Activated CD8-positive, alpha-beta memory T cell treated with anti-CD3 and anti-CD28 coated beads, Interleukin-2, amount 50 U/mL, for 1 hour (primary cell): ENCODE data around the gene ERGIC2.
A peak's percentile ranks its signal among the peaks of the same experiment; 100 is the strongest.

Experiments used
- DNase-seq: peaks from one replicate; pipeline ENCODE4 v3.0.0-alpha.2; 2020; ENCODE audit errors: extremely low read depth

ERGIC2 gene

DNA sequence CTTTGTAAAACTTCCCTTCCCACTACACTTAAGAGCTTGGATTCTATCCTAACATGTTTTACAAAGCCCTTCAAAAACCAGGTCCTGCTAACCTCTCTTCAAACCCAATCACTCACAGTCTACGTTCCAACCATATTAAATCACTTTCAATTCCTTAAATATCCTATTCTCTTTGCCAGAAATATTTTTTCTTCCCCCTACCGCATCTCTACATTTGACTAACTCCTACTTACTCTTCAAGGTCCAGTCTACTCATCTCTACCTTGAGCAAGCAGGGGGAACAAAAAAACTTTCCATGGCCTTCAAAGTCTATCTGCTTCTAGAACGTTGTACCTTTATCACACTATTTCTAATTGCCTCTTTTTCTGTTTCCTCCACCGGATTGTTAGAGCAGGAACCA lies 6.1 kb downstream of the ERGIC2 start:
- no peak for DNase-seq

DNA sequence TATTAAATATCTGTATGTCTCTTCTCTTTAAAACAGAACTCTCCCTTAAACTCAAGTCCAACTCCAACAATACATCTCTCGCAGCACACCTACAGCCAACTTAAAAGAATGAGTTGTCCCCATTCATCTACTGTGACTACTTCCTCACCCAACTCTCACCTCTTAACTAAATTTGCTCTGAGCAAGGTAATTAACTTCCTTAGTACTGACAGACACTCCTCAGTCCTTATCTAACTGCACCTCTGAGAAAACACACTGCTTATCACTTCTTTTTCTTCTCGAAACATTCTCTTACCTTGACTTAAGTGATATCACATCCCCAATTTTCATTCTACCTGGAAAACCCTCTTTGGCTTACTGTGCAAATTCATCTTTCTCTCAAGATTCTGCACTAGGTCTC lies 7.0 kb downstream of the ERGIC2 start:
- DNase-seq = no peak

DNA sequence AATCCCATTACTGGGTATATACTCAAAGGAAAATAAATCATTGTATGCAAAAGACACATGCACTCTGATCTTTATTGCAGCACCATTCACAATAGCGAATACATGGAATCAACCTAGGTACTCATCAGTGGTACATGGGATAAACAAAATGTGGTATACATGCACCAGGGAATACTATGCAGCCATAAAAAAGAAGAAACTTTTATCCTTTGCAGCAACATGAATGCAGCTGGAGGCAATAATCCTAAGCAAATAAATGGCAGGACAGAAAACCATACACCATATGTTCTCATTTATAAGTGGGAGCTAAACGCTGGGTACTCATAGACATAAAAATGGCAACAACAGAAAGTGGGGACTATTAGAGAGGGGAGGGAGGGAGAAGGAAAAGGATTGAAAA lies 15.9 kb downstream of the ERGIC2 start:
- no peak for DNase-seq

DNA sequence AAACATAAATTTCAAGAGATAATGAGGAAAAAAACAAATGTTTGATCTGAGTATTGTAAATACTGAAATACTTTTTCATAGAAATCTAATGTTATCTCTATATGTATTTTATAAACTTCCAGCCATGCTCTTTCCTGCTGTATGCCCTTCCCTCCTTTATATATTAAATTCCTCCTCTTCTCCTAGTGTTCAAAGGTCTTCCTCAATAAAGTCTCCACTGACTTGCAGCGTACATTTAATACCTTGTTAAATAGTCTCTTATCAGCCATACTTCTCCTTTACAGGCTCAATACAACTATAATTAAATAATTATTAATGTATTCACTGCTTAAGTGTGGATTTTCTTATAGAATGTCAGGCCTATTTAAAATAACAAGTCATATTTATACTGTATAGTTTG lies 26.0 kb downstream of the ERGIC2 start:
- no peak for DNase-seq

DNA sequence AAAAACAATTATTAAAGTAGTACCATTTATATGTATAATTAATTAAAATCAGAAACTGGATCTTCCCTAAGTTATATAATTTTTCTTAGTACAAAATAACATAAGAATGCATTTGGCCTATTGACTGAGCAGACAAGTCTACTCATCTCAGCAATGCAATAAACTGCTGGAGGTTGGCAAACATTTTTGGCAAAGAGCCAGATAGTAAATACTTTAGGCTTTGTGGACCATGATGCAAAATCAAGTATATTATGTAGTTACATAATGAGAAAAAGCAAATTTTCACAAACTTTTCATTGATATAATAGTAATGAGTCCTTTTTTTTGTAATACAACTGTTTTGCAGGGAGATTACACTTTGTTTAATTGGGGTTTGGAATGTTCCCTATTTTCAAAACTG lies 30.9 kb downstream of the ERGIC2 start:
- no peak for DNase-seq

DNA sequence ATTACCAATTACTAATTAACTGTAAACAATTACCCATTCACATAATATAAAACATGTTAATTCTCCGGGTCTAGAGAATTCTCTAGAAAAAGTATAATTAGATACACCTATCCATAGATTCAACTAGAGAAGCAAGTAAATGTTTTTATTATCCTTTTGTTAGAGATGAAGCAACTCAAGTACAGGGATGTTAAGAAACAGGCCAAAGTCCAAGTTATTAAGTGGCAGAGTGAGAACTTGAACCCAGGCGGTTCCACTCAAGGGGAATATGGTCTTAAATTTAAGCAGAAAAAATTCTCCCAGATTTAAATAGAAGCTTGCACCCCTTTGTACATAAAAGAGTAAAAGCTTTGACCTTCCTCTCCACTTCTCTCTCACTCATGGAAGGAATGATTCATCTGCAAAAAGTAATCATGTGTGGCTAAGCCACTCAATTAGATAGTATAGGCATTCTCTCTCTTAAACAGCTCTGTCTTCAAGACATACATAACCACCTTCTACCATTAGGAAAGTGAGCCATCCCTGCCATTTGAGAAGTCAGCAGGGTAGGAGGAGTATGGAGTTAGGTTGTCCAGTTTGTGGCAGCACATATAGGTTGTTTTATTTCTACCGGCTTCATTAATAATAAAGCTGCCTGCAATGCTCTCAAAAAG lies 34.1 kb downstream of the ERGIC2 start:
- DNase-seq = no peak

DNA sequence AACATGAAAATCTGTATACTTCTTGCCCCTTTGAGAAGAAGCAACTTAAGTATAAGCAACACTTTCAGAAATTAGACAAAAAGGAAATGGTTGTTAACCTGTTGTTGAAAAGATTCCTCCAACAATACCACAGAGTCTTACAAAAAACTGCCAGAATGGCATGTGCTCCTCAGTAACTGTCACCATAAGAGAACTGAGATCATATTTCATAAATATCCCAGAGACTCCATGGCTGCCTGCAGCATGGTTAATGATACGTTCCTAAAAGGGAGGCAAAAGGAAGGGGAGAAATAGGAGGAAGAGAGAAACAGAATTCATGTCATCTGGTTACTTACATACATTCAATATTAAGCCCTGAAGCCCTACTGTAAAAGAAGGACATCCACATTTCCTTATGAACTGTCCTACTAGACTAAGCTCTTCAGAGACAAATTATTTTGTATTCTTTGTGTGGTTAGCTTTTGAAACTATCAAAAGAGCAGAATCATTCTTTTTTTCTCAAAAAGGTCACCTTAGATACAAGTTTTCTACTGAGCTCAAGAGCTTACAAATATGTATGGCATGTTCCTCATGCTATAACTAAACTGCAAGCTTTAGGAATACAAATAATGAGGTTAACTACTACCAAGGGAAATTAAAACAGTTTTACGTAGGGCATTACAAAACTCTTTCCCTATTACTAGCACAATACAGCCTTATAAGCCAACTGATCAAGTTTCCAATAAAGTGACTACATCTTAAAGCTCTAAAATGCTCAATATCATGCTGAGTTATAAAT lies 37.8 kb downstream of the ERGIC2 start:
- no peak for DNase-seq

DNA sequence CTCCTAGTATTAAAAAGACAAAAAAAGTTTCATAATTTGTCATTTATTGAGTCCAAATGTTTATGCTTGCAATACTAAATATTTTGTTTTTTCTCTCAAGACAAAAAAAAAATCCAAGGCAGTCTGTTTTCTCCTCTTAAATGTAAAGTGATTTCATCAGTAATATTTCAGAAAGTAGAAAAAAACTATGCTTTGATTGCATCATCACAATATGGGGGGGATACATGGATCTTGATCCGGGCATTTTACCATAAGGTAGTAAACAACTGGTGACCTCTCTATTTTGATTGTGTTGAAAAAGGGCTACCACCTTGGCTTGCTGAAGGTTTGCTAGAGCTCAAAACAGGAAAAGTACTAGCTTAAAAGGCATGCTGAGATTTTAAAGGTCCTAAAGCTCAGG lies 43.6 kb downstream of the ERGIC2 start:
- DNase-seq = no peak

DNA sequence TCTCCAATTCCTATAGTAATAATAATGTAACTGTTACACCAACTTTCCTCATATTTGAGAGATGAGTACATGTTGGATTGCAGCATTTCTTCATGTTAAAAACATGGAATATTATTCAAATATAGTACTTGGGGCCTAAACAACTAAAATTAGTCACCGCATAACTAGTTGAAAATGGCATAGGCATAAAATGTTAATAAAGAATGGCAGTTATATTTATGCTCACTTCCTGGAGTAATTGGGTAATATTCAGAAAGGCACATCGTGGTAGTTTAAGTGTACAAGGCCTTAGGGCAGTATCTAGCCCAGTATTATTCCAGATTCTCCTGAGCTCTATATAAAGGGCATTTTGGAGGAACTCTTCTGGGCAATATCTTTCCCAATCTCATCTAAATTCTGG lies 46.0 kb downstream of the ERGIC2 start:
- no peak for DNase-seq

DNA sequence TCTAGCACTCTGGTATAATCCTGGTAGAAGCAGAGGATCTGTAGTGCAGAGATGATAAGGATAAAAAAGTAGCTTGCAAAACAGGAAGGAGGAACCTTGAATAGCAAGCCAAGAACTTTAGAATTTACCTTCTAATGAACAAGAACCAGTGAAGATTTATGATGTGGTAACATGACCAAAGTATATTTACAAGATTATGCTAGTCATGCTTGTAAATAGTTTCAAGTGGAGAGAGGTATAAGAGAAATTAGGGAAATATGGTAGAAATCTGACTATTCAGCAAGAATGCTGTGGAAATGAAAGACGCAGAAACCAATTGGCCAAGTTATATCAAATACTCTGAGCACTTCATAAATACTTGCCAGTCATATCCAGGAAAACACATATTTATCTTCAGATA lies 47.8 kb downstream of the ERGIC2 start:
- no peak for DNase-seq

DNA sequence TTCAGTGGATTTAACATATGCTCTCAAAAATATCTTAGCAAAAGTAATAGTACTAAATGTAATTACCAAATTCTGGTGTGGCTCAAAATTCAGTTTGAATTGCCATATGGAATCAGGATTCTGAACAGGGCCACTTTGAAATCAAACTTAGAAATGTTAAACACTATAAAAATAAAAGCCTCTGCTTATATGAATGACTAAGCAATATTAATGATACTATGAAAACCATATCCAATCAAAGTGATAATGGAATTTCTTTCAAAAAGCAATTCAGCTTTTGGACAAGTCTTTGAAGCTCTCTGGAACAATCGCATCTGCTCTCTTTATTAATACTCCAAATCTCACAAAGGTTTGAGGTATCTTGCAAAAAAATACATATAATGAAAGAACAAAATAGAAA lies 51.6 kb downstream of the ERGIC2 start:
- DNase-seq = no peak

DNA sequence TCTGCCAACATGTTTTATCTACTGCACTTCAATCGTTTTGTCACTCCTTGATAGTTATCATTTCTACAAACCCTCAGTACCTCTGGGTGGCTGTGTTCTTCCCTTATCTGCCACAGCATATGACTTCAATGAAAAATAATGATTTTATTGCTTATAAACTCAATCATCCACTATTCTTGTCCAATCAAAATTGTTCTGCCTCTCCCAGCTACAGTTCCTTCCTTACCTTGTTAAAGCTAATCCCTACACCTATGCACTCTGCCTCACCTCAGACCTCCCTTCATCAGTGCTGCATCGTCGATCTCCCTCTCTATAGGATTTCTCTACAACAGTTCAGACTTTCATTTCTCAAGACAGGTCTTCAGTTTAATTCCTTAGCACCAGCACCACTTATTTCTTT lies 58.8 kb downstream of the ERGIC2 start:
- no peak for DNase-seq

DNA sequence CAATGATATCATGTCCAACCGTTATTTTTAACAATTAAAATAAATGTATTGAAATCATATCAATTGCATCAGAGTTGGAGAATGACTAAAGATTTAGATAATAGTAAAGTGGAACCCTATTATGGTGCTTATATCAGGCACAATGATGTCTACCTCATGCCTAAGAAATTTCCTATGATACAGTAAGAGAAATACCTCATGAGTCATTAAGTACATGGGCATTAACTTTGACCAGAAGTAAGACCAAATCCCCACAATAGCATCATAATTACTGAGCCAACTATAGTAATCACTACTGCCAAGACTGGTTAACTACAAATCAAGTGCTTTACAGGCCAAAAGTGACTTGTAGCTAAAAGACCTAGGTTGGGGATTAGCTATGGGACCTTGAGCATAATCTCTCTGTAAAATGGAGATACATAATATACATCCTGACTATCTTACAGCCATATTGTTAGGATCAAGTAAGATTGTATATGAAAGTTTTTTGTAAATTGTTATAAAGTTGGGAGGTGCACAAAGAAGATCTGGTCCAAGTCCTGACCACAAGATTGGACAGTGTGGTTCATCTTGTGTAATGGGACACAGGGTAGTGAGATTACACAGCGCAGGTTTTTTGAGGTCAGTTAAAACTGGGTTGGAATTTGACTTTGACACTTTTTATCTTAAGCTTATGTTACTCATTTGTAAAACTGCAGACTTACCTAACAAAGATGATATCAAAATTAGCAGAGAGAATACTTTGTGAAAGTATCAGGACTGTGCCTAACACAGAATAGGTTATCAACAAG lies 60.5 kb downstream of the ERGIC2 start:
- no peak for DNase-seq

DNA sequence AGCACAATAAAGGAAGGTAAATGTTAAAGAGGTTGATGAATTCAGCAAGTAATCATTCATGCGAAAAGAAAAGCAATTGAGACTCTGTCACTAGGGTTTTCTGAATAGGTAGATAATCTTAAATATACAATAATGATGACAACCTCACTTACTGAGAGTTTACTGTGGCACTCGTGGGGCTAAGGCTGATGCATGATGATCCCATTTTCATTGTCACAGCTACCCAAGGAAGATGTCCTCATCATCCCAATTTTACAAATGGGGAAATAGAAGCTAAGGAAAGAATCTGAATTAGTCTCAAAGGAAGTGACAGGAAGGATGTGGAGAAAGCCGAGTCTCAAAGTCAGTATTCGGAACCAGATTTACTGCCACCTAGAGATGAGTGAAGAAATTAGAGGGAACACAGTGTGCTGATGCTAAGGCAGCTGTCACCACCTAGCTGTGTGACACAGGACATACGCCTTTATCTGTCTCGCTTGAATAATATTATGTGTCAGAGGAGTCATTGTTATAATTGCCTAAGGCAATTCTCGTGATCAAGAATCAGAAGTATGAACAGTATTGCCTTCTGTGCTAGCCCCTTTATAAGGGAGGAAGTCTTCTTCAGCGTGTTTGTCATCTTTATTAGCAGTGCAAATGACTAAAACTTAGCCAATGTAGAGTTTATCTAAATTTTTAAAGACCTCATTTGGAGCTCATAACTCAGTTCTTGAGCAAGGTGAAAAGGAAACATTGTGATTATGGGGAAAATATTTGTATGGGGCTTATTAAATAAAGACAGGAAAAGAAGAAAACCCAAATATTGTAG lies 63.2 kb downstream of the ERGIC2 start:
- DNase-seq = peak; percentile 5

DNA sequence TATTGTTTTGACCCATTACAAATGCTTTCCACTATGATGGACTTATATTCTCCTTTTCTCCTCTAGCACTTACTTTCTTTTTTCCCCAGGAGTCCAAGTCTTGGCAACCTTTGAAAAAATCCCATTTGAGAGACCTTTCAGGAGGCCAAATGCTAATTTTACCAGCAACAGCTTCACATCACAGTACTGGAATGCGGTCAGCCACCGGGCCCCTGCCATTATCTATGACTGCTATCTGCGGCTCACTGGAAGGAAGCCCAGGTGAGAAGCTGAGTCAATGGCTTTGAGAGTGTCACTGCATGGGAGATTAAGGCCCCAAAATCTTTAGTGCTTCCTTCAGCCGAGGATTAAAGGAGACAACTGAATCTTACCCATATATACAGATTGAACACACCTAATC lies 64.2 kb downstream of the ERGIC2 start:
- DNase-seq = no peak

DNA sequence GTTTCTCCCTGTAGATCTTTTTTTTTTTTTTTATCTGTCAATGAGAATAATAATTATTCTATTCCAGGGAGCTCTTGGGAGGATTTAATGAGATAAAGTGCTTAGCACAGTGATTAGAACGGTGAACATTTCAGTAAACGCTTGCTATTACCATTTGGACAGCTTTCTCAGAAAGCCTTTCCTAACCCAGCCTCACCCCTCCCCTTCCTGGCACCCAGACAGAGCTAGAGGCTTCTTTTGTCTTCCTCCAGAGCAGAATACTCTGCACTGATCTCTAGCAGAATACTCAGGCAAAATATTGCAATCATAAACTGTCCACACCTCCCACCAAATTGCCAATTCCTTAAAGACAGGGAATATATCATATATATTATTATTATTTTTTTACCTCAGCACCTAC lies 66.6 kb downstream of the ERGIC2 start:
- no peak for DNase-seq

DNA sequence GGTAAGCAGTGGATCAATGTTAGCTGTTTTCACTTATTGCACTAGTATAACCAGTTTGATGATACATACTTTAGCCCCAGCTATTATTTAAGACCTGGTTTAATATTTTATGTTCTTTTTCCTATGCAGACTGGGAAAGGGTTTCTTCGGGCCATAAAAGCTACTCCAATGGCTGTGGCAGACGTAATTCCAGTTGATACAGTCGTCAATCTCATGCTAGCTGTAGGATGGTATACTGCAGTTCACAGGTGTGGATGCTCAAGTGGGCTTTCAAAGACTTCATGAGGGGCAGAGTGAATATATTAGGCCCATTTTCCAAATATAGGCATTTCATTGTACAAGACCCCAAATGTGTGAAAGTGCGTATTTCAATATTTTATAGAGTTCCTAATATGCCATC lies 70.1 kb downstream of the ERGIC2 start:
- DNase-seq = no peak

DNA sequence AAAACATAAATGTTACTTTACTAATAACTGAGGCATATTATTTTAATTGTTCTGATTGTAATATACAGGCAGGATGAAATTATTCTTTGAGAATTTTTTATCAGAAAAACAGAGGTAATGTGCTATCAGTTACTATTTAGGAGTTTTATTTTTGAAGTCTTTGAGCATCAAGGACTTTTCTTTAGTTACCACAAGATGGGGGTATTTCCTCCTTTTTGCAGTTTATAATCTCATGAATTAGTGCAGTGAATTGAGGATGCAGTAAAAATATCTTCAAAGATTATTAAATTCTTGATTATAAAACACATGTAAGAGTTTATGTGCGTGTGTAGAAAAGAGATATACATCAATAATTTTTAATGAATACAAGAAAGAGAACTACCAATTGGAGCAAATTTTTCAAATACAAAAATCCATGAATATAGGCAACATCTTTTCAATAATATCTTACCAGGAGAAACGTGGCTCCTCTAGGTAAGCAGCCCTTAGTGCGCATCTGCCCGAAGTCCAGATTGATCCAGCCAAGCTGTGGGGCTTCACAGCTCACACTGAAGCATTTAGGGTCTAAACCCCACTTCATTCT lies 71.6 kb downstream of the ERGIC2 start:
- no peak for DNase-seq

DNA sequence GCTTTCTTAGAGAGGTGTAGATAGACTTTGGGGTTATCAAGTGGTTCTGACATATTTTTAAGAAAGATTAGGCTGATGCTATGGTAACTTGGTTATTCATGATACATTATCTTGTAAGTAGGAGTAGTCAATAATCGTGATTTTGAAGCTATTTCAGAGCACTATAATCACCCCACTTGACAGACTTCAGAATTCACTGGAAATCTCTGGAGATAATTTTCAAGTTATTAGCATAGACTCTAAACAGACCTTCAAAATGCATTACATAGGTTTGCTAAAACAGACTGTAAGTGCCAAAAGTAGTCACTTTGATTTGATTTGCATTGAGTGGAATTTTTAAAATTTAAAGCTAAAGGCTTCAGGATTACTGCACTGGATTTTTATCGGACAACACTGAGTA lies 74.3 kb downstream of the ERGIC2 start:
- no peak for DNase-seq

DNA sequence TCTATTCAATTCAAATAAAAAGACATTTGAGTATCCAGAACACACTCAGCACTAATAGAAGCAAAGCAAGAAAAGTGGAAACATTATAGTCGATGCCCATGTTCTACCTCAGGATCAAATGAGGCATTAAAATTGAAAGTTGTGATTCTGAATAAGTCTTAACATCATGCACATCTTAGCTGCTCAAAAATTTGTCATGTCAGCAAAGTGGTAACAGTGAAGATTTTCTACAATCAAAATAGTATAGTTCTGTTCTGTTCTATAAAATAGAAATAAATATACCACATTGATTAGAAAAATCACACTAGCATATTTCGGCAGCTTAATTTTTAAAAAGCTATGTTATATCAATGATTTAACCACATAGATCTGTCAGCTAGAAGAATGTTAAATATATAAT lies 74.7 kb downstream of the ERGIC2 start:
- no peak for DNase-seq

DNA sequence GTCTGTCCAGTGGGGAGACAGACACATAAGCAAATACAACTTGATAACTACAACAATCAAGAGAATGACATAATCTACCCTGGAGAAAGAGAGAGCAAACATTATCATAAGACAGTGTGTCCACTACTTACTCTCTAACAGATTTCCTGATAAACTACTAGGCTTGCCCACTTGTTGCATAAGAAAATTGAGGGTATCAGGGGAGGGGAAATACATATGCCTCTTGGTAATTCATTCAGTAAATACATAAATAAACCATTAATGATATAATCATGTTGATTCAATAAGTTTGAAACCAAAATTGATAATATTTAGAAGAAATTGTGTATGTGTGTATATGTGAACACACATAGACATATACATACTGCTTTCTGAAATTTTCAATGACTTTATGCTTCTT lies 76.6 kb downstream of the ERGIC2 start:
- DNase-seq = no peak

DNA sequence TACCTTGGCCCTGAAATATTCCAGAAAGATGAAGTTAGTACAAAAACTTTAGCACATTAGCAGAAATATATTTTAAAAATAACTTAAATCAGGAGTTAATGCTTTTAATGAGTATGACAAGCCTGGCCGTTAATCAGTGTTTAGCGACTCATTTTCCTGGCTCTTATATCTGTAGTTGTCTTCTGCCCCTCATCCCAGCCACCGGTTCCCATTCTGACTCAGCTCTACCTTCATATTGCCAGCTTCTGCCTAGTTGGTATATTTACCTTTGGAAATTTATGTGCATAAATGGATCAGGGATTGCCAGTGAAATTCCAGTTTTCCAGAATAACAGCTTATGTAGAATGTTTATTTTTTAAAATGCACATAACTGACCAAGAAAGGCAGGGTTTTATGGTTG lies 79.9 kb downstream of the ERGIC2 start:
- no peak for DNase-seq
